Fibroblast of skin of right quadriceps (primary cell): ENCODE results near the gene CCDC28A.
"Not testable (repeated sequence)": the region's sequence is repeated elsewhere in the genome, so short reads cannot be mapped to it uniquely, and the experiment has no call there.

Experiments
- DNase-seq: peaks from one replicate; pipeline ENCODE4 v3.0.0-alpha.2; 2013

CCDC28A gene

DNA sequence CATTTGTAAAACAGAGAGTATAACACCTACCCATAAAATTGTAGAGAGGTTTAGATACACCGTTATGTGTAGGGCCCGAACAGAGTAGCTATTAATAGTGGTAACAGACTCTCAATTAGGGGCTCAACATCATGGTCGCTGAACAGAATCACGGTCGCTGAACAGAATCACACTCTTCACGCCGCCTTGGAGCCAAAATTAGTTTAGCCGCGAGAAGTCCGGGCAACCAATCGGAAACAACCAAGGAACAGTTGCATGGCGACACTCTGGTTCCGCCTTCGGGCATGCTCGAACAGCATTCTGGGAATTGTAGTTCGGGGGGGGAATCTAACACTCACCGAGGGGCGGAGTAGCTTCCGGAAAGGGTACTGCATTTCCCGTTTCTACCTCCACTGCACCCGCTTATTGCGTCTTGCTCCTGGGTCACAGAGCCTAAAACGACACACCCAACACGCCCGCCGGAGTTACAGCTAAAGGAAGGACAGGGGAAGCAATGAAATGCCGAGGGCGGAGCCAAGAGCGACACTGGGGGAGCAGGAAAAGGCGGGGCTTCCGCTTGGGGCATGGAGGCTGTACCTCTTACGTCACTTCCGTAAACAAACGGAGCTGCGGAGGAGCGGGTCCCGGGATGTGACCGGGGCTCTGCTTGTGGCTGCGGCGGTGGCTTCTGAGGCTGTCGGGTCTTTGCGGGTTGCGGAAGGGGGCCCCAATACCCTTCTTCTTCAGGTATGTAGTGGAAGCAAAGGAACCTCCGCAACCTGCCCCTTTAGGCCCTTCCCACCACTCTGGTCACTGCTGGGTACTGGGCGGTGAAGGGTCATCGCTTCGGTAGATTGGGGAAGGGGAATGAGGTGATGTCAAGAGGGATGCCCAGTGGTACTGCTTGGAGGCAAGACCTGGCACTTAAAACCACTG, at the start of gene CCDC28A:
Gene CCDC28A, plus strand, starts transcription at position 593 of the 915 bp plus-strand sequence. CDS start 2,352 bp downstream, outside the sequence.
- peak; percentile 95 for DNase-seq

DNA sequence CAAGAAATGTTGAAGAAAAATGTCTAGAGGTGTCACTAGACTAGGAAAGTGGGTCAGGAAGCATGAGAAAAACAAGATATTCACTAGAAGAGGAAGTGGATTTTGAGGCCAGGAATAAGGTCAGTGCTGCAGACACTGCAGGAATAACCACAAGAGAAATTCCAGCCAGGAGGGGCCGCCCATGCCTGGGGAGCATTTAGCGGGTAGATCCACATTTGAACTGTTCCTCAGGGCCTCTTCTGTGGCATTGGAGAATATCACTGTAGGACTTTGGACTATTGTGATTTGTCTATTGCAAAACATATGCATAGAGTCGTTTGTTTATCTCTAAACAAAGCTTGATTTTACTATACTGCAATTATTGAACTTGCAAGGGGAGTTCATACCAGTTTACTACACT, 49.6 kb upstream of the CCDC28A start:
- peak; percentile 2 for DNase-seq

DNA sequence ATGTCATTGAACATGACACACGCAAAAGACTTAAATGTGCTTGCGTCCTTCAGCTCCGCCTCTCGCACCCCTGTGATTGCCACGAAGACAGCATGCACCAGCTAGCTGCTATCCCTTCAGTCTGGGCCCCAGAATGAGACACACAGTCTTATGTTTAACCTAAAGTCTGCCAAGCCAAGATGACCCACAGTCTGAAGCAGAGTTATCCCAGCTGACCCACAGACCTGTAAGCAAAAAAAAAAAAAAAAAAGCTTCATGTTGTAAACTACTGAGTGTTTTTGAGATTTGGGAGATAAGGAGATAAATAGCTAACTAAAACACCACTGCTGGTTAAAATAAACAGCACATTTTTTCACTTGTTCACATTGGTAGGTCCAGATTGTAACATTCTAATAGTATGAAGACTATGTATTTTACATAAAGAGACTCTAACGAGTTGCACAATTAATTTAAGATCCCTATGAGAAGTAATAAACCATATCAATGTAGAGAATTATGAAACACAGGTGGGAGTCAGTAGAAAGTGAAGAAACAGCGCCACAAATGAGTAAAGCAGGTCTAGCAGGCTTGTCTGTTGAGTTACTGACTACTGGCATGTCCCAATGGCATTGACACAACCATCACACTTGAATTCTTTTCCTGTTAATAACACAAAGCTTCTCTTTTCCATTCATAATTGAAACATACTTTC, 47.4 kb upstream of the CCDC28A start:
- DNase-seq, result no peak

DNA sequence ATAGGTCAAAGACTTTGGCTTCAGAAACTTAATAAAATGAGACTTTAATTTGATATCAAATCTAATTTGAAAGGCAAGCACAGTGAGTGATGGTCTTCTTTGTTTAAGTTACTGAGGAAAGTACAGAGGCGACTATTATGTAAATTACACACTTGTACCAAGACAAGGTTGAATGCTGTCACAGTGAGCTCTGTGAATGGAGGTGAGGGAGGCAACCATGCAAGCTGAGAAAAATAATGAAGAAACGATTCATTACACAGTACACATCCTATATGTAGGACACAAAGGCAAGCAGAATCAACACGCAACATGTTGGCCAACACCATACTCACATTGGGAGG, 46.8 kb upstream of the CCDC28A start:
- DNase-seq, result no peak

DNA sequence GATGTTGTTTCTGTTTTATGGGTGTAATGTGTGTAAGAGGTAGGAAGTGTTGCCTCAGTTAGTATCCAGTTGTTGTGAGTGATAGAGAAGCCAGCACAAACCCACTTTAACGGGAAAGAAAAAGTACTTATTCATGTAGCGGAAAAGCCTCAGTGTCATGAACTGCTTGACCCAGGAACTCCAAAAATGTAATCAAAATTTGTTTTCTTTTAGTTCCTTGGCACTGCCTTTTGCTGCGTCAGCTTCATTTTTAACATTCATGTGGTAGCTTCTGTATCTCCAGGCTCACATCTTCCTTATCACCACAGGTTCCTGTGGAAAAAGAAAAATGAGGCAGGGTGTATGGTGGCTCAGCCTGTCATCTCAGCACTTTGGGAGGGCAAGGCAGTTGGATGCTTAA, 46.4 kb upstream of the CCDC28A start:
- no peak for DNase-seq

DNA sequence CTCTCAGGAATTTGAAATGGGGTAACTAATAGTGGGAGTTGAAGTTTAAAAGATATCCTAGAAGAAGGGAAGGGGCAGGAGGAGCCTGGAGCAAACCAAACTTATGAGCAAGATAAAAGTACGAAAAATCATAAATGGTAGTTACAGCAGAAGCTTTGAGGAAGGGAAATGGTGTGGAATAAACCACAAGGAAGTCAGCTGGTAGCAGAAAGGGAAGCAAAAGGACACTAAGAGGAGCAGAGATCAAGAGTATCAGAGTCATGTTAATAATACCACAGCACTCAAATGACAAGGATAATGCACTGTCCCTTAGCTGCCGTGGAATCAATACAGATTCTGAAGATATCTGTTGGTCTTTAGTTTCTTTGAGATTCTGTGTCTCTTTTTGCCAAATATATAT, 44.9 kb upstream of the CCDC28A start:
- no peak for DNase-seq

DNA sequence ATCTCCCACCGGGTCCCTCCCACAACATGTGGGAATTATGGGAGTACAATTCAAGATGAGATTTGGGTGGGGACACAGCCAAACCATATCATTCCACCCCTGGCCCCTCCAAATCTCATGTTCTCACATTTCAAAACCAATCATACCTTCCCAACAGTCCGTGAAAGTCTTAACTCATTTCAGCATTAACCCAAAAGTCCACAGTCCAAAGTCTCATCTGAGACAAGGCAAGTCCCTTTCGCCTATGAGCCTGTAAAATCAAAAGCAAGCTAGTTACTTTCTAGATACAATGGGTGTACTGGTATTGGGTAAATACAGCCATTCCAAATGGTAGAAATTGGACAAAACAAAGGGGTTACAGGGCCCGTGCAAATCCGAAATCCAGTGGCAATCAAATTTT, 43.5 kb upstream of the CCDC28A start:
- DNase-seq, result not testable (repeated sequence)

DNA sequence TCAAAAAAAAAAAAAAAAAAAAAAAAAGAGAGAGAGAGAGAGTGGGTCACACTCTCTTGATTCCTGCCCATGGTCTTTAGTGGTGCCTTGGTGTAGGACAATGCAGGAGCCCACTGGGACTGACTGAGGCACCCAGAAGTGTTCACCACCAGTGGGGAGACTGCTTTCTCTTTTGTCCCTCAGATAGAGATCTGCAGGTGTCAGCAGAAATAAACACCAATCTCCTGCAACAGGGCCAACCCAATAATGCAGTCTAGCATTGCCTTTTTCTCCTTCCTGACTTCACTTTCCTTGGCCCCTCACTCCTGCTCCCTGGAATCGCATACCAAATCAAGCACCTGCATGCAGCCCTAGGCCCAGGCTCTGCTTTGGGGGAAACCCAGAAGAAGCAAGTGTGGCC, 39.0 kb upstream of the CCDC28A start:
- DNase-seq, result no peak

DNA sequence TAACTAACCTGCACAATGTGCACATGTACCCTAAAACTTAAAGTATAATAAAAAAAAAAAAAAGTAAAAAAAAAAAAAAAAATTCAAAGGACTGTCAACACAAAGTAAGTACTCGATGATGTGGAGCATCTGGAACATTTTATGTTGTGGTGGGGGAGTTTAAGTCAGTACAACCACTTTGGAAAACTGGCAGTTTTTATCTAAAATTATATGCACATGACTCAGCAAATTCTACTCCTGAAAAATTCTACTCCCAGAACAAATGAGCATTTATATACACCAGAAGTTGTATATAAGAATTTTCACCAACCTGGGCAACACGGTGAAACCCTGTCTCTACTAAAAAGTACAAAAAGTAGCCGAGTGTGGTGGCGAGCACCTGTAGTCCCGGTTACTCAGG, 36.9 kb upstream of the CCDC28A start:
- DNase-seq, result peak; percentile 9

DNA sequence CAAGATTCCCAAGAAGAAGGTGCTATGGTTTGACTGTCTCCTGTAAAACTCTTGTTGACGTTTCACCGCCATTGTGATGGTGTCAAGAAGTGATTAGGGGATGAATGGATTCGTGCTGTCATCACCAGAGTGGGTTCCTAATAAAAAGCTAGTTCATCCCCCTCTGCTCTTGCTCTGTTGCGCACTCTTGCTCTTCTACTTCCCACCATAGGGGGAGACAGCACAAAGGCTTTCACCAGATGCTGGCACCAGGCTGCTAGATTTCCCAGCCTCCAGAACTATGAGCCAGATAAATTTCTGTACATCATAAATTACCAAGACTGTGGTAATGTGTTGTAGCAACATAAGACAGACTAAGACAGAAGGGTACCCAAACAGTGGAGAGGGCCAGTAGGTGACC, 21.6 kb upstream of the CCDC28A start:
- no peak for DNase-seq

DNA sequence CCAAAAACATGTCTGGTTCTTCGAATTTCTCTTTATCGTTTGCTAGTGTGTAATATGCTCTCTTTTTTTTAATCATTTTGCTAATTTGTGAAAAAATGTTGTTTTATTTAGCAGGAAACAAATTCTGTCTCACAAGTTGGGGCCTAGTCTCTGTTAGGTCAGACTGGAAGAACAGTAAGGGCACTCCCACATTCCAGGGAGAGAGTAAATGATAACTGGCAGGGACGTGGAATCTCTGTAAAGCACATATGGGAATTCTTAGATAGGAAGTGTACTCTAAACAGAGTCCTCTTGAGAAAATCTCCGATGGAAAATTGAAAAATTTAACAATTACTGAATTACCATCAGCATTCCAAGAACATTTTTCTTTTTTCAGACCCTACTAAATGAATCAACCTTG, 16.4 kb upstream of the CCDC28A start:
- DNase-seq, result peak; percentile 10

DNA sequence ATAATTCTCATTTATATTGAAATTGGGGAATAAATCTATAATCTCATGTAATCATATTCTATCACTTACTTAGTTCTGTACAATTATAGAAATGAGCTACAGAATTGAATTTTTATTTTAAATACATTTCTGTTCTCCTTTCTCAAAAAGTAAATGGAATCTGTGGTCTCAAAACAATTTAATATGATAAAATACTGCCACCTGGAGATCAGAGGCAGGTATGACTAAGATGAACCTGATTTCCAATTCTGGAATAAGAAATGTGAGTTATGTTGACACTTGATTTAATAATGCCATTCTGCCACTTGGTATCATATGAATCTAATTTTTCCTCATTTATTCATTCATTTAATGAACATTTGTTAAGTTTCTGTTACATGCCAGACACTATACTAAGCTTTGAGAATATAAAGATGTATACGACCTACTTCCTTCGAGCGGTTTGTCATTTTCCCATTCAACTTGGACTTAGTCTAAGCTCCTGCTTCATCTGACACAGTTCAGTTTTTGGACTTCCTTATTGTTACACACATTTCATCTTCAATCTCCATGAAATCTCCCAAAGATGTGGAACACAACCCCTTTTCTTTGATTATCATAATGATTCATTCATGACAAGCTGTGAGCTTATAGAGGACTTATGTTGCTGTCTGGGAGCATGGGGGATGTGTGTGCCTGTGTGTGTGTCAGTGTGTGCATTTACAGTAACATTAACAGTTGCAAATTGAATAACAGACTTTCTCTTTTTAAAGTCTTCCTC, 7.5 kb upstream of the CCDC28A start:
- peak; percentile 25 for DNase-seq

DNA sequence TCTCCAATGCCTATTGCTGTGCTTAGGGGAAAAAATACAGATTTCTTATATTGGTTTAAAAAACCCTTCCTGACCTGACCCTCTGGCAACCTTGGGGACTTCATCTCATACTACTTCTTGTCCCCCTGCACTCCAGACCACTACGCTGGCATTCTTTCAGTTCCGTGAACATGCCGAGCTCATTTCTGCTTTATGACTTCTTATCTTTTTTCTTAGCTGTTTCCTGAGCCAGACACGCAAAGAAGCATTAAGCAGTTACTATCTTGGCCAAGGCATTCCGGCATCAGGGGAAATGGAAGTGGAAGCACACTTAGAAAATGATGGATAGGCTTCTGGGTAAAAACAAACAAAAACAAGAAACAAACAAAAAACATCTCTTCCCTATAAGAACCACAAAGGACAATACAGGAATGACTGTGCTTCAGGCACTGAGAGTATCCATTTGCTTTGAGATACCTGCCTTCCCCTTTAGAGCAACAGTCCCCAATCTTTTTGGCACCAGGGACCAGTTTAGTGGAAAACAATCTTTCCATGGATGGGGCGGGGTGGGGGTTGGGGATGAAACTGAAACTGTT, 4.4 kb upstream of the CCDC28A start:
- DNase-seq, result no peak

DNA sequence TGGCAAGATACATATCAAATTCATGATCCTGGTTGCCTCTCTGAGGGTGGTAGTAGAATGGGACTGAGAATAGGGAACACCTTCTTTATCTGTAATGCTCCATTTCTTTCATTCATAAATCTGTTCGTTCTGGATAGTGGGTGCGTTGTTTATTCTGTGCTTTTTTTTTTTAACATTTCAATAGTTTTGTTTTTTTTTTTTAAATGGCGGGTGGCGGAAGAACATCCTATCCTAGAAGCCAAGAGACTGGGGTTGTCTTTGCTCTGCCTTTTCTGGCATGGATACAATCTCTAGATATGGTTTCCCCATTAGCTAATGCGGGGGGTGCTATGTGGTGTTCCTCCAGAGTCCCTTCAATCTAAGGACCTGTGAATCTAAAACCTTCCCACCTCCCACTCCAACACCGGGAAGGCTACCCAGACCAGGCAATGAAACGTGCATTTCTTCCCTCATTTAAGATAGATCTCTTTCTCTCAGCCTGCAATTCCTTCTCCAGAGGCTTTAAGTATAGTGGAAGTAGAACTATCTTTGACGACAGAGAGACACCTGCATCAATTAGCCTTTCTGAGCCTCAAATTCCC, 883 bp upstream of the CCDC28A start:
- no peak for DNase-seq

DNA sequence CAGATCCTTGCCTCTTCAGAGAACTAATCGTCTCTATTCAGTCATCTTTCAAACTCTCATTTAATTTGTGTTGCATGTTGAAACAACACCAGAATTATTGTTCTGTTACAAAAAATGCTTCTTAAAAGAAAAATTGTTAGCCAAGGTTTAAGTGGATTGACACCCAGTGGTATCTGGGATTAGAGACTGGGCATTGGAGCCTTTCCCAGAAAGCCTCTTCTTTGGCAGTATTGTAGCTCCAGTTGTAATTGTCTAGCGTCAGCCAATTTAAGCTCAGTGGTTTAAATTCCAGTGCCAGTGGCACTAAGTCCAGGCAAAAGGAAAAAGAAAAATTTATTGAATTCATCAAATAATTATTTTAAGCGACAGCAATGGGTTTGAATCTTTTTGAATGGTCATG, 801 bp downstream of the CCDC28A start:
- DNase-seq, result no peak

DNA sequence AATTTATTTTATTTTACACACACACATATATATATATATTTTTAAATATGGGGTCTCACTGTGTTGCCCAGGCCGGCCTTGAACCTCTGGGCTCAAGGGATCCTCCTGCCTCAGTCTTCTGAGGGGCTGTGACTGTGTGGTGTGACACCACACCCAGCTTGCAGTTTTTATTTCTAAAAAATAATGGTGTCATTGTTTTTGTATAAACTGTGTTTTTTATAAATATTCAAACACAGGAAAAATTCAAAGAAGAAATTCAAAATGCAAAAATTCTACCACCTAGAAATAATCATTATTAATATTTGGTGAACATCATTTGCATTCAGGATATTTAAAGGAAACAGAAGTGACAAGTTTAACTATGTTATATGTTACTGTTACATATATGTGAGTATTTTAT, 3.1 kb downstream of the CCDC28A start:
- no peak for DNase-seq

DNA sequence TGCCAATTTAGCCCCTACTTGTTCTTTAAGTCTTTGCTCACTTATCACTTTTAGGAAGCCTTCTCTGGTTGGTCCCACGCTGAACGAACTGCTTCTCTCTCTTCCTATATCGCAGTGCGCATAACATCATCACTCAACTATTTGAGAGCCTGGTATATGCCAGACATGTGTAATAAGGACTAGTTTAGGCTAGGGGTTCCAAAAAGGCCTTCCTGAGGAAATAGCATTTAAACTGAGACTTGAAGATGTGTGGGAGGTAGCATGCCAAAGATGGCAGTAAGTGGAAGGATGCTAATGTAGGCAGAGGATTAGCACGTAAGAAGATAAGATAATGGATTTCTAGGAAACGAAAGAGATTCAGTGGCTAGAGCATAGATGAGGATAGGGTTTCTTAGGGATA, 4.8 kb downstream of the CCDC28A start:
- no peak for DNase-seq

DNA sequence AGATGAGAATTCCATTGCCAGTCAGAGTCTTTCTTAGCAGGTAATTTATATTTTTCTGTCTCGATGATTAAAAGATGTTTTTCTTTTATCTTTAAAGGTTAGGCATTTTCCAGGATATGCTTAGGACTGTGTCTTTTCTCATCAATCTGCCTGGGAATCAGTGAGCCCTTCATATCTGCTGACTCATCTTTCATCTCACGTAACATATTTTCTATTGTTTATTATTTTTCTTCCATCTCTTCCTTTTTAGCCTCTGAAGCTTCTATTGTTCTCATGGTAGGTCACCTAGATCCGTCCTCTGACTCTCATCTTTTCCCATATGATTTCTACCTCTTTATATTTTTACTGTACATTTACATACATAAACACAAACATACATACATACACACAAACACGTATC, 8.7 kb downstream of the CCDC28A start:
- DNase-seq, result no peak

DNA sequence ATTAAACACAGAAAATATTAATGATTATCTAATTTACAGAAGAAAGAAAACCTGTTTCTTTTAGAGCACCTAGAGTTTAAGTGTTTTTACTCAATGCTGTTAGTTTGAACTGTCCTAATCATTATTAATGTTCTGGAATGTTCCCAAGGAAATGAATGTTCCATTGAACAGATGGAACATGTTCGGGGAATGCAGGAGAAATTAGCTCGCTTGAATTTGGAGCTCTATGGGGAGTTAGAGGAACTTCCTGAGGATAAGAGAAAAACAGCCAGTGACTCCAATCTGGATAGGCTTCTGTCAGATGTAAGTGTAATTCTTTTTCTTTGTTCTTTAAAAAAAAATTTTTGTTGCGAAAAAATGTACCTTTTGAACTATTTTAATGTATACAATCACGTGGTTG, 11.5 kb downstream of the CCDC28A start:
- no peak for DNase-seq

DNA sequence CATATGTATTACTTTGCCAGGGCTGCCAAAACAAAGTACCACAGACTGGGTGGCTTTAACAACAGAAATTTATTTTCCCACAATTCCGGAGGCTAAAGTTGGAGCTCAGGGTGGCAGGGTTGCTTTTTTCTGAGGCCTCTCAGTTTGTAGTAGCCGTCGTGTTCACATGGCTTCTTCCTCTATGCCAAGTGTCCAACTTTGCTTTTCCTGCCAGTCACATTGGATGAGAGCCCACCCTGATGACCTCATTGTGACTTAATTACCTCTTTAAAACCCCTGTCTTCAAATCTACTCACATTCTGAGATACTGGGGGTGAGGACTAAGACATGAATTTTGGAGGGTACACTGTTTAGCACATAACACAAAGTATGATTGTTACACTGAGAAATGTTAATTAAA, 12.4 kb downstream of the CCDC28A start:
- DNase-seq, result no peak

DNA sequence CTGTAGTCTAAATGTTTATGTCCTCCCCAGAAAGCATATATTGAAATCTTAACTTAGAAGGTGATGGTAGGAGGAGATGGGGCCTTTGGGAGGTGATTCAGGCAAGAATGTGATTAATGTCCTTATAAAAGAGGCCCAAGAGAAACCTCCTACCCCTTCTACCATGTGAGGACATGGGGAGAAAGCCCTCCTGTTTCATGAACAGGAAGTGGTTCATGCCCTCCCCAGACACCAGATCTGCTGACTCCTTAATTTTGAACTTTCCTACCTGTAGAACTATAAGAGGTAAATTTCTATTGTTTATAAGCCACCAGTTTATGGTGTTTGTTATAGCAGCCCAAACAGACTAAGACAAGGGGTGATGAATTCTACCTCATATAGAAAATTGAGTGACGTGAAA, 13.6 kb downstream of the CCDC28A start:
- no peak for DNase-seq

DNA sequence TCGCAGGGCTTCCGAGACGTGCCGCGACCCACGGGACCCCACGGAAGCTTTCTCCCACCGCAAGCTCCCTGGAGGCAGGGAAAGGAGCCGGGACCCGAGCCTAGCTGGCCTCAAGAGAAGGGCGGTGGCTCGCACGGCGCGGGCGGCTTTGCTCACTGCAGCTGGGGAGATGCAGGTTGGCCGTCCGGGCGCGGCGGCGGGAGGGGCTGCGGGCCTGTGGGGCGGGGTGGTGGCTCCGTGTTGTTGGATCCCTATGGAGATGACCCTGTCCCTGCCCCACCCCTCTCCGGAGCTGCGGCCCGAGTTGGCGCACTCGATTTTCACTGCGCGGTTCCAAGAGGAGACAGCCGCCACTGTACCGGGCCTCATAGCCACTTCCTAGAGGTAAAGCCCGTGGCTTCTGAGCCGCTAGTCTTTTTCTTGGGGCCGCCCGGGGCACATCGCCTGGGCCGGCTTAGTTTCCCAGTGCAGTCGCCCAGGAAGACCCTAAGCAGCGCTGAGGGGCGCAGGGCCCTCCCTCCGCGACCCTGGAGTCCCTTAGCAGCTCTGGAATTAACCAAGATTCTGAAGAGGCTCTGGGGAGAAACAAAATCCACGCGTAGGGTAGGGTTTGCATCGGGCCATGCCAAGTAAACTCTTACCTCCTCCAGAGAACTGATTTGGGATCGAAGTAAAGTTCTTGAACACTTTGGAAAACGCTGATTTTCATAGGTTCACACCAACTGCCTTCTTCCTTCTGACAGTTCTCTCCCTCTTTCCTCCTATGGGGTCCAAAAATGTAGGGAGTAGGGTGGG, 22.4 kb downstream of the CCDC28A start, which contains the start of gene ECT2L:
Gene ECT2L, plus strand, starts transcription at position 279 of the 795 bp plus-strand sequence. CDS start 17,188 bp downstream, outside the sequence.
- DNase-seq, result no peak
